HepG2 (cell line): ENCODE measurements around the gene MRPL28. TPM values are rescaled to one million over a fixed set of nuclear protein-coding genes. Genes with fewer than 3 reads are reported as not detected.

Experiments
- BRCA1 ChIP-seq: sonication (generic); formaldehyde crosslinking; IDR thresholded peaks from 2 replicates; pipeline ENCODE4 v1.4.0; 2020; ENCODE audit warnings: missing genetic modification reagents
- CHCHD3 ChIP-seq: sonication (generic); formaldehyde crosslinking; IDR thresholded peaks from 2 replicates; pipeline ENCODE4 v1.8.0; 2022; ENCODE audit warnings: mild to moderate bottlenecking, missing genetic modification reagents, moderate library complexity
- E2F1 ChIP-seq: sonication (generic); formaldehyde crosslinking; IDR thresholded peaks from 2 replicates; pipeline ENCODE4 v1.5.0; 2020; ENCODE audit warnings: missing genetic modification reagents
- LCORL ChIP-seq, 2 experiments: fragments of 450-650 bp in 1 of 2; sonication (generic) in 1 of 2; formaldehyde crosslinking in 1 of 2; IDR thresholded peaks; 2 replicates each; pipeline versions ENCODE4 v1.5.0 to v1.6.1; 2017 to 2020; ENCODE audit warnings: antibody characterized with exemption in 1 of 2, missing genetic modification reagents in 1 of 2
- MED8 ChIP-seq: sonication (generic); formaldehyde crosslinking; IDR thresholded peaks from 2 replicates; pipeline ENCODE4 v1.8.1; 2023; ENCODE audit warnings: mild to moderate bottlenecking, missing genetic modification reagents; ENCODE audit not compliant: insufficient replicate concordance
- PATZ1 ChIP-seq: sonication (generic); formaldehyde crosslinking; IDR thresholded peaks from 2 replicates; pipeline ENCODE4 v1.4.0; 2020; ENCODE audit warnings: missing genetic modification reagents
- RAD21 ChIP-seq: fragments of 450-650 bp; formaldehyde crosslinking; IDR thresholded peaks from 2 replicates; pipeline ENCODE4 v1.5.0; 2020; ENCODE audit warnings: mild to moderate bottlenecking
- RBFOX2 ChIP-seq: fragments of 200-400 bp; formaldehyde crosslinking; IDR thresholded peaks from 2 replicates; pipeline ENCODE4 v1.6.1; 2017; ENCODE audit warnings: low read depth, mild to moderate bottlenecking, low read length
- RFX5 ChIP-seq: IDR thresholded peaks from 2 replicates; pipeline ENCODE4 v1.6.1; 2011; ENCODE audit warnings: low read depth, low read length, improper control_type of control experiment
- SKI ChIP-seq: fragments of 450-650 bp; IDR thresholded peaks from one replicate; pipeline ENCODE4 v1.6.1; 2018; ENCODE audit warnings: mild to moderate bottlenecking; ENCODE audit not compliant: partially characterized antibody
- TBP ChIP-seq: sonication (generic); formaldehyde crosslinking; IDR thresholded peaks from 2 replicates; pipeline ENCODE4 v1.5.0; 2020; ENCODE audit warnings: missing genetic modification reagents
- THAP8 ChIP-seq: sonication (generic); formaldehyde crosslinking; IDR thresholded peaks from 2 replicates; pipeline ENCODE4 v1.5.1; 2020; ENCODE audit warnings: missing genetic modification reagents, mild to moderate bottlenecking, borderline replicate concordance
- ZBTB7B ChIP-seq: sonication (generic); formaldehyde crosslinking; IDR thresholded peaks from 2 replicates; pipeline ENCODE4 v1.4.0; 2020; ENCODE audit warnings: missing genetic modification reagents
- ZFP37 ChIP-seq: sonication (generic); formaldehyde crosslinking; IDR thresholded peaks from 2 replicates; pipeline ENCODE4 v1.4.0; 2020; ENCODE audit warnings: missing genetic modification reagents, borderline replicate concordance
- ZNF296 ChIP-seq: sonication (generic); formaldehyde crosslinking; conservative IDR thresholded peaks from 2 replicates; pipeline ENCODE4 v1.5.0; 2020; ENCODE audit warnings: mild to moderate bottlenecking, missing genetic modification reagents
- ZNF558 ChIP-seq: sonication (generic); formaldehyde crosslinking; IDR thresholded peaks from 2 replicates; pipeline ENCODE4 v1.9.0; 2022; ENCODE audit warnings: mild to moderate bottlenecking, missing genetic modification reagents, borderline replicate concordance
- ZNF770 ChIP-seq: sonication (generic); formaldehyde crosslinking; IDR thresholded peaks from 2 replicates; pipeline ENCODE4 v1.5.0; 2020; ENCODE audit warnings: mild to moderate bottlenecking, missing genetic modification reagents
- polyA plus RNA-seq, 8 experiments: library from polyadenylated mRNA; depleted of rRNA in 3 of 8; stranded (reverse) in 7 of 8; unstranded in 1 of 8; fragments of >200 nt; fragmentation: Illumina TruSeq in 4 of 8; extraction: Trizol in 4 of 8; gene quantifications; 2 replicates each; pipeline versions ENCODE4 v1.2.1 to v1.2.3, GENCODE V29; 2011 to 2016; ENCODE audit warnings: low read depth in 4 of 8, missing spikeins in 1 of 8, mixed read lengths in 1 of 8; ENCODE audit not compliant: insufficient read depth in 1 of 8
- total RNA-seq, 5 experiments: library from RNA; depleted of rRNA; stranded (reverse); fragments of >200 nt; fragmentation: Illumina TruSeq; extraction: Trizol; gene quantifications; 2 replicates each; pipeline ENCODE4 v1.2.3, GENCODE V29; 2016; ENCODE audit warnings: low read depth in 1 of 5
- TF ChIP-seq, protein P1 (sequence below): IDR thresholded peaks from 2 replicates; pipeline ENCODE4 v1.6.1; 2016
- TF ChIP-seq, protein P2 (sequence below): sonication (generic); formaldehyde crosslinking; IDR thresholded peaks from 2 replicates; pipeline ENCODE4 v1.4.0; 2020; ENCODE audit warnings: missing genetic modification reagents

Gene MRPL28
- total and polyA plus RNA-seq, 2 of the 13 experiments (the other 11 are each of a cell fraction or from before 2014, with no cell fraction given), result 114 to 135 TPM

DNA sequence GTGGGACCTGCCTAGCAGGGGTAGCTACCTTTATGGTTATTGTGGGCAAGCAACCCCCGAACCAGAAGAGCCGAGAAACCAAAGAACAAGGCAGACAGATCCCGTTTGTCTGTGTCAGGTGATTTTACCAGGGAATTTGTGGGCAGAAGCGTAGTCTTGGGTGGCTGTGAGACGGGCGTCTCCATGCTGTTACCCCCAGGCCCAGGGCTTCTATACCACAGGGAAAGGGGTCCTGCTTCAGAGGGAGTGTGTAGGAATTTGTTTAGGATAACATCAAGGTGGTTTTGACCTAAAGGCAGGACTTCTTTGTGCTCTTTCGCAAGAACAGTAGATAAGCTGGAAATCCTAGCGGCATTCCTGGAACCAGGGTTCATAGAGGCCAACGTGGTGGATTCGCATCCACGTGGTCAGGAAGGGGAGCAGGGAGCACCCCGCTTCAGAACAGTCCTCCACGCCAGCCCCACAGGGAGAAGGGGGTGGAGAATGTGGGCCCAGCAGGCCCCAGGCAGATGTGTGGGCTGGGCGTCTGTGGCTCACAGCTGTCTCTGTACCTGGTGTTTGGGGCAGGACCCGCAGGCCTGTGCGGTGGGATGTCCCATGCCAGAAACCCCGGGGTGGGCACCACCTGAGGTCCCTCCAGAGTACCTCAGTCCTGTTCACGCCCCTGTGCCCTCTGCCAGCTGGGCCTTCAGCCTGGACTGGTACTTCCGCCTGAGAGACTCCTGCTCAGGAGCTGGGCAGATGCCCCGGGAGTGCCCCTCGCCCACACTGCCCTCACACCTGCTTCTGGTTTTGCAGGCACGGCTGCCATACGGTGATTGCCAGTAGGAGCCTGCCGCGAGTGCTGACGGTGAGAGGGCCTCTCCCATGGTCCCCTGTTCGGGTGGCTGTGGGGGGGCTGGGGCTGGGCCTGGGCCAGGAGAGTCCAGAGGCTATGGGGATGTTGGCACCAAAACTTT, 35.5 kb upstream of the MRPL28 start (continued):
- TF ChIP-seq, protein P1, sequence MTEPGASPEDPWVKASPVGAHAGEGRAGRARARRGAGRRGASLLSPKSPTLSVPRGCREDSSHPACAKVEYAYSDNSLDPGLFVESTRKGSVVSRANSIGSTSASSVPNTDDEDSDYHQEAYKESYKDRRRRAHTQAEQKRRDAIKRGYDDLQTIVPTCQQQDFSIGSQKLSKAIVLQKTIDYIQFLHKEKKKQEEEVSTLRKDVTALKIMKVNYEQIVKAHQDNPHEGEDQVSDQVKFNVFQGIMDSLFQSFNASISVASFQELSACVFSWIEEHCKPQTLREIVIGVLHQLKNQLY (CRISPR knock-in tag), result peak; percentile 93
- peak; percentile 92 for TF ChIP-seq PATZ1 (CRISPR knock-in tag)
- no peak for TF ChIP-seq TBP (CRISPR knock-in tag)
- peak; percentile 53 for TF ChIP-seq SKI
- peak; percentile 61; the same call in 1 of the 2 replicates for TF ChIP-seq LCORL (IDR thresholded peaks at IDR 0.05)
- TF ChIP-seq LCORL (CRISPR knock-in tag; IDR thresholded peaks at IDR 0.05), result peak; percentile 96
- TF ChIP-seq RBFOX2, result peak; percentile 79
- TF ChIP-seq THAP8, result no peak
- no peak for TF ChIP-seq E2F1 (CRISPR knock-in tag)
- TF ChIP-seq BRCA1 (CRISPR knock-in tag), result no peak
- no peak for TF ChIP-seq ZNF558
- TF ChIP-seq RAD21 (CRISPR knock-in tag), result peak; percentile 9; the same call in 1 of the 2 replicates
- TF ChIP-seq MED8 (CRISPR knock-in tag), result no peak
- no peak for TF ChIP-seq ZFP37 (CRISPR knock-in tag)
- TF ChIP-seq ZNF296 (CRISPR knock-in tag), result no peak
- TF ChIP-seq RFX5, result no peak
- peak; percentile 78 for TF ChIP-seq ZNF770 (CRISPR knock-in tag)
- TF ChIP-seq, protein P2, sequence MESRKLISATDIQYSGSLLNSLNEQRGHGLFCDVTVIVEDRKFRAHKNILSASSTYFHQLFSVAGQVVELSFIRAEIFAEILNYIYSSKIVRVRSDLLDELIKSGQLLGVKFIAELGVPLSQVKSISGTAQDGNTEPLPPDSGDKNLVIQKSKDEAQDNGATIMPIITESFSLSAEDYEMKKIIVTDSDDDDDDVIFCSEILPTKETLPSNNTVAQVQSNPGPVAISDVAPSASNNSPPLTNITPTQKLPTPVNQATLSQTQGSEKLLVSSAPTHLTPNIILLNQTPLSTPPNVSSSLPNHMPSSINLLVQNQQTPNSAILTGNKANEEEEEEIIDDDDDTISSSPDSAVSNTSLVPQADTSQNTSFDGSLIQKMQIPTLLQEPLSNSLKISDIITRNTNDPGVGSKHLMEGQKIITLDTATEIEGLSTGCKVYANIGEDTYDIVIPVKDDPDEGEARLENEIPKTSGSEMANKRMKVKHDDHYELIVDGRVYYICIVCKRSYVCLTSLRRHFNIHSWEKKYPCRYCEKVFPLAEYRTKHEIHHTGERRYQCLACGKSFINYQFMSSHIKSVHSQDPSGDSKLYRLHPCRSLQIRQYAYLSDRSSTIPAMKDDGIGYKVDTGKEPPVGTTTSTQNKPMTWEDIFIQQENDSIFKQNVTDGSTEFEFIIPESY (CRISPR knock-in tag), result peak; percentile 80; the same call in 1 of the 2 replicates
- TF ChIP-seq CHCHD3 (CRISPR knock-in tag), result no peak
- TF ChIP-seq ZBTB7B (CRISPR knock-in tag), result peak; percentile 88
